ENCODE measurements around the gene ANKUB1. TPM values are rescaled to one million over a fixed set of nuclear protein-coding genes. Genes with fewer than 3 reads are reported as not detected.
A peak's percentile ranks its signal among the peaks of the same experiment; 100 is the strongest.
"Not testable (repeated sequence)": the region's sequence is repeated elsewhere in the genome, so short reads cannot be mapped to it uniquely, and the experiment has no call there.

Gene ANKUB1, protein sequence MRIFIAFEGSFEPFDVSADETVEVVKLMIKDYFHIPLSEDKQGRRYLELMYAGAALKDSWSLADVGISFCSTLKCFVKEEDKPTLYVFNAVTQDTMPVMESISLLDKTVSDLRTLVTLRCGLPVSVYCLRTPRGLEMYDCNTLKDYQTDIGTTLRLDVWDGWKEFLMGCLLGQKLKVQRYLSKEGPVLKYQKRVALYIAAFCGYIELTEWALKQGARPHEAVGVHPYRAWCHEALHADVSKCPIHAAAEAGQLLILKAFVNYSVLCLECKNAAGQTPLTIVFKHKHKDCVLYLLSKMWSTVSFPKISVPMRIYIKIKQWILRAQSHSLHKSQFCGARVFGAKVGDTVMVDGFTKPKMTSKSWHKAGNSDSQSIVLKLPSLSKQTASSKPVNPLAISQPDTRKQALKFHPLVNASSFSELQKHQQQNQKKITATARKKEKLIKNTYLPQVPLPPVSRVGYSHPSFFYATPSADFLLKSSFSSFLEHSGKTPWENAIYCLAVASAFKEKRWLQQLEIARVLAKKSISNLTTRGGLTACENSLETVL
- polyA plus RNA-seq (ENCODE audit: insufficient read length in 3 of 3): under 1 TPM in 1 of 3 donors, not detected in 2; 0.33 TPM
- long read RNA-seq, donor 1, partial matches to known transcripts: 55 of 86 reads
- long read RNA-seq, donor 1, other reads (novel, unspliced or antisense): 31 of 86 reads
- long read RNA-seq, donor 2: 0 reads
- long read RNA-seq, donor 3: 0 reads
- long read RNA-seq, donor 4, partial matches to known transcripts: 0 of 19 reads
- long read RNA-seq, donor 4, other reads (novel, unspliced or antisense): 19 of 19 reads
- long read RNA-seq, donor 5: 0 reads
- long read RNA-seq, donor 6: 0 reads
- long read RNA-seq, donor 7, partial matches to known transcripts: 389 of 412 reads
- long read RNA-seq, donor 7, other reads (novel, unspliced or antisense): 23 of 412 reads
- long read RNA-seq, donor 8, partial matches to known transcripts: 0 of 18 reads
- long read RNA-seq, donor 8, other reads (novel, unspliced or antisense): 18 of 18 reads
- long read RNA-seq, donor 9: 0 reads
- long read RNA-seq, donor 10: 0 reads
- long read RNA-seq, donor 11: 0 reads
- long read RNA-seq, donor 12, partial matches to known transcripts: 6 of 62 reads
- long read RNA-seq, donor 12, other reads (novel, unspliced or antisense): 56 of 62 reads
- long read RNA-seq, donor 13: 0 reads
- long read RNA-seq, donor 14: 0 reads
- long read RNA-seq, donor 15, partial matches to known transcripts: 112 of 118 reads
- long read RNA-seq, donor 15, other reads (novel, unspliced or antisense): 6 of 118 reads
- long read RNA-seq, donor 16, partial matches to known transcripts: 492 of 492 reads
- long read RNA-seq, donor 16, other reads (novel, unspliced or antisense): 0 of 492 reads

DNA sequence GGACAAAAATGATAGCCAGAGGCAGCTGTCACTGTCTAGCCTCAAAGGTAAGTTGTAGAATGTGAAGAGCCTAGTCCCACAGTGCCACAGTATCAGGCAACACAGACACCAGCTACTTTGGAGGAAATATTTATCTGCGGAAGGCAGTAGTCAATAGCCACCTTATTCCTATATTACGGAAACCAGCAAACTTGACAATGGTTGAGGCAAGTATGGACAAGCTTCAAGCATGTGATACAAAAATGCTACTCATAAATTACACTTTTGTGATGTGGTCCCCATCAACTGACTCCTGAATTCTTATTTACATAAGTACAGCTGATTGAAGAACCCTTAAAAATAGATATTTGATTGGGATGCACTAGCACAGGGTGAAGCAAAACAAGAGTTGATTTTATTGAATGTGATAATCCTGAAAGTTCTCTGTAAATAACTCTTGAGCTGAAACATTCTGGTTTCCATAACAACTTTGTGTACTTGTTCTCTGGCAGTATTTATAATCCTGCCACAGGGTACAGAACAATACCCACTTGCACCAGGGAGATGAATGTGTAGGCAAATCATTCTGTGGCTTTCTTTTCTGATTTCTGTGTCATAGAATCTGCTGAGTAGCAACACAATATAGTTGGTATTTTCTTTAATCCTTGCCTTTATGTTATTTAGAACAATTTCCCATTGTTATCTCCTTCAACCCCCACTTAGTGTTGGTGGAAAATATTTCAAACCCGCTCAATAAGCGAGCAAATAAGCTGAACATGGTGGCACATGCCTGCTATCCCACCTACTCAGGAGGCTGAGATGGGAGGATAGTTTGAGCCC, at the start of gene ANKUB1:
Gene ANKUB1 (minus strand): TSS at position 103 of the 819 bp plus-strand sequence. CDS start 188 bp downstream, outside the sequence.
- DNase-seq: no peak

DNA sequence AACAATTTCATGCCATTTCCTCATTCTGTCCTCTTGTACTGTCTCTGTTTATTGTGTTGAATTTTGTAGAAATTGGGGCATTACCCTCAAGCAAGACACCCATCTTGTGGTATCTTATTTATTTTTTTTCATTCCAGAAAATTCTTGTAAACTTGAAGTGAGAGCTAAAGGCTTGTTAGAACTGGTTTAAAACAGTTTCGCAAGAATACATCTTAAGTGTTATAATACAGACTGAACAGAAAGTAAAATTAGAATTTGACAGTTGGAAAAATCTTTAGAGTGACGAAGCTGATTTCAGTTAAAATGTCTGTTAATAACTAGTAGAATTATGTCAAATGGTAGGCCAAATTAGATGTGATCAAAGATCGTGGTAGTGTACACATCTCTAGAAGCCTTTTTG, 47.5 kb upstream of the ANKUB1 start:
- DNase-seq: no peak

DNA sequence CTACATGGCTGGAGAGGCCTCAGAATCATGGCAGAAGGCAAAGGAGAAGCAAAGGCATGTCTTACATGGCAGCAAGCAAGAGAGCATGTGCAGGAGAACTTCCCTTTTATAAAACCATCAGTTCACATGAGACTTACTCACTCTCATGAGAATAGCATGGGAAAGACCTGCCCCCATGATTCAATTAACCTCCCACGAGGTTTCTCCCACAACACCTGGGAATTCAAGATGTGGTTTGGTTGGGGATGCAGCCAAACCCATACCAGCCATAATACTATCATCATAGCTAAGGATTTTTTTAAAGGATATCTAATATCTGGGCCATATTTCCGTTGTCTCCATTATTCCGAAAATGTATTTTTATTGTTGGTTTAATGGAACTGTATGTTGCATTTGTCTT, 47.1 kb upstream of the ANKUB1 start:
- not testable (repeated sequence) for DNase-seq

DNA sequence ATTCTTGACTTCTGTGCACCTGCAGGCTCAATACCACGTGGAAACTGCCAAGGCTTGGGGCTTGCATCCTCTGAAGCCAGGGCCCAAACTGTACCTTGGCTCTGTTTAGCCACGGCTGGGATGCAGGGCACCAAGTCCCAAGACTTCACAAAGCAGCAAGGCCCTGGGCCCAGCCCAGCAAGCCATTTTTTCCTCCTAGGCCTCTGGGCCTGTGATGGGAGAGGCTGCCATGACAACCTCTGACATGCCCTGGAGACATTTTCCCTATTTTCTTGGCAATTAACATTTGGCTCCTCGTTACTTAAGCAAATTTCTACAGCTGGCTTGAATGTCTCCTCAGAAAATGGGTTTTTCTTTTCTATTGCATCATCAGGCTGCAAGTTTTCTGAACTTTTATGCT, 46.1 kb upstream of the ANKUB1 start:
- DNase-seq: not testable (repeated sequence)

DNA sequence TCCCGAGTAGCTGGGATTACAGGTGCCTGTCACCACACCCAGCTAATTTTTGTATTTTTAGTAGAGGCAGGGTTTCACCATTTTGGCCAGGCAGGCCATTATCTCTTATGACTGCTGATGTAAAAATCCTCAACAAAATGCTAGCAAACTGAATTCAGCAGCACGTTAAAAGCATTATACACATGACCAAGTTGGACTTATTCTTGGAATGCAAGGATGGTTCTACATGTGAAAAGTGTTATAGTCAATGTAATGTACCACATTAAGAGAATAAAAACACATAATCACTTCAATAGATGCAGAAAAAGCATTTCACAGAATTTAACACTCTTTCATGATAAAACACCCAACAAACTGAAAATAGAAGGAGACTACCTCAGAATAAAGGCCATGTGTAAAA, 40.9 kb upstream of the ANKUB1 start:
- DNase-seq: no peak

DNA sequence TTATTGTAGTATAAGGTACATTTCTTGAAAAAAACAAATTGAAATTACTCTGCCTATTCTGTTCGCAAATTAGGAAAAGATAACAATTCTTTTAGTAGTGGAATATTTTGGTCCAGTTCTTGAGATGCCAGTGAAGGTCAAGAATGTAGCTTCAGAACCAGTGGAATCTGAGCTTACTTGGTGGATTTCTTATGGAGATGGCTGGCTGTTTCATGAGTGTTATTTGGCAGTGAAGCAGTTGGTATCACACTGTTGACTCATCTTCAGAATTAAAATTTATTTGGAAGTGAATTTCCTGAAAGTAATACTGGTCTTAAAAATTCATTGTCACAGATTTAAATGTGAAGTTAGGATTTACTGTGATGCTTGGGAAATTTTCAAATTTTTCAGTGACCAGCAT, 39.7 kb upstream of the ANKUB1 start:
- no peak for DNase-seq

DNA sequence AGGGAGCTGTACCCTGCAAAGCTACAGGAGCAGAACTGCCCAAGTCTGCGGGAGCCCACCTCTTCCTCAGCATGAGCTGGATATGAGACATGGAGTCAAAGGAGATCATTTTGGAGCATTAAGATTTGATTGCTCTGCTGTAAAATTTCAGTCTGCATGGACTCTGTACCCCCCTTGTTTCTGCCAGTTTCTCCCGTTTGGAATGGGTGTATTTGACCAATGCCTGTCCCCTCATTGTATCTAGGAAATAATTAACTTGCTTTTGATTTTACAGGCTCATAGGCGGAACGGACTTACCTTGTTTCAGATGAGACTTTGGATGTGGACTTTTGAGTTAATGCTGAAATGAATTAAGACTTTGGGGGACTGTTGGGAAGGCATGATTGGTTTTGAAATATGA, 39.0 kb upstream of the ANKUB1 start:
- no peak for DNase-seq

DNA sequence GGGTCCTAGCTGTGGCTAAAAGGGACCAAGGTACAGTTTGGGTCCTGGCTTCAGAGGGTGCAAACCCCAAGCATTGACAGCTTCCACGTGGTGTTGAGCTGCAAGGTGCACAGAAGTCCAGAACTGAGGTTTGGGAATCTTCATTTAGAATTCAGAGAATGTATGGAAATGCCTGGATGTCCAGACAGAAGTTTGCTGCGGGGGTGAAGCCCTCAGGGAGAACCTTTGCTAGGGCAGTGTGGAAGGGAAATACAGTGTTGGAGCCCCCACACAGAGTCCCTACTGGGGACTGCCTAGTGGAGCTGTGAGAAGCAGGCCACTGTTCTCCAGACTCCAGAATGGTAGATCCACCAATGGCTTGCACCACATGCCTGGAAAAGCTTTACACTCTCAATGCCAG, 38.5 kb upstream of the ANKUB1 start:
- DNase-seq: no peak

DNA sequence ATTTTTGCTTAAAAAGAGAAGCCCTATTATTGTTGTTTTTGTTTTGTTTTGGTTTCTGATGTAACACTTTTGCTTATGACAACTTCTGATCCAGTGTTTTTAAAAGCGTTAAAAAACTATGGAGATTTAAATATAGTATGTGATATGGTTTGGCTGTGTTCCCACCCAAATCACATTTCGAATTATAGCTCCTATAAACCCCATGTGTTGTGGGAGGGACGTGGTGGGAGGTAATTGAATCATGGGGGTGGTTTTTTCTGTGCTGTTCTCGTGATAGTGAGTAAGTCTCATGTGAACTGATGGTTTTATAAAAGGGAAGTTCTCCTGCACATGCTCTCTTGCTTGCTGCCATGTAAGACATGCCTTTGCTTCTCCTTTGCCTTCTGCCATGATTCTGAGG, 37.3 kb upstream of the ANKUB1 start:
- DNase-seq: not testable (repeated sequence)

DNA sequence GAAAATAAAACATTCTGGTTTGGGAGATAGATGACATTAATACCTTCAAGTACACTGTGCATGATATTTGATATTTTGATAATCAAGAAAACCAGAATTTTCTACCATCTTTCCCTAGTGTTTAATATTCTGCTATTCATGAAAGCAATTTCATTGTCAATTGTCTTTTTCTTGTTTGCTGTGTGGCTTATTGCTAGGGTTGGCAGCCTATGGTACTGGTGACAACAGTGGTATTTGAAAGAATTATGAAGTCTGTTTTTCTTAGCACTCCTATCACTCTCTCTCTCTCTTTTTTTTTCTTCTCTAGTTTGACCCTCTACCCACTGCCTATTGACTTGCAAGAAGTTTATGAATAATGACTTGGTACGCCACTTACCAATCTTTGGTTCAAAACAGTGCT, 36.0 kb upstream of the ANKUB1 start:
- no peak for DNase-seq

DNA sequence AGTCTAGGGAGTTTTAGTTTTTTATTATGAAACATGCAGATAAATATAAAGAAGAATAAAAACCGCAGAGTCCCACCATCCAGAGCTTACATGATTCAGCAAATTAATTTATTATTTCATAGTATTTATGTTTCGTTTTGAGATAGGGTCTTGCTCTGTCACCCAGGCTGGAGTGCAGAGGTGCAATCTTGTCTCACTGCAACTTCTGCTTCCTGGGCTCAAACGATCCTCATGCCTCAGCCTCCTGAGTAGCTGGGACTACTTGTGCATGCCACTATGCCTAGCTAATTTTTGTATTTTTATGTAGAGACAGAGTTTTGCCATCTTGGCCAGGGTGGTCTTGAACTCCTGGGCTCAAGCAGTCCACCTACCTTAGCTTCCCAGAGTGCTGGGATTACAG, 34.3 kb upstream of the ANKUB1 start:
- no peak for DNase-seq

DNA sequence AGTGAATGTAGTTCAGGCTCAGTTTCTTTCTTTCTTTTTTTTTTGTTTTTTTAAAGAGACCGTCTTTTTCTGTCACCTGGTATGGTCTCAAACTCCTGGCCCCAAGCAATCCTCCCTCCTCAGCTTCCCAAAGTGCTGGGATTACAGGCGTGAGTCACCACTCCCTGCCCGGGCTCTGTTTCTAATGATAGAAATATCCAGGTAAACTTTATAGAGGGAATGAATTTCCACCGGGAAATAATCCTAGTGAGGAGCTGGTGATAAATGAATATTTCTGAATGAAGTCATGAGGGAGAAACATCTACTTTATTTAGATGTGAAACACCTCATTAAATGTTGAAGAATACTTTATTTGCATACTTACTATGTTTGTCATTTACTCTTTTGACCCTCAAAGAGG, 27.8 kb upstream of the ANKUB1 start:
- DNase-seq: no peak

DNA sequence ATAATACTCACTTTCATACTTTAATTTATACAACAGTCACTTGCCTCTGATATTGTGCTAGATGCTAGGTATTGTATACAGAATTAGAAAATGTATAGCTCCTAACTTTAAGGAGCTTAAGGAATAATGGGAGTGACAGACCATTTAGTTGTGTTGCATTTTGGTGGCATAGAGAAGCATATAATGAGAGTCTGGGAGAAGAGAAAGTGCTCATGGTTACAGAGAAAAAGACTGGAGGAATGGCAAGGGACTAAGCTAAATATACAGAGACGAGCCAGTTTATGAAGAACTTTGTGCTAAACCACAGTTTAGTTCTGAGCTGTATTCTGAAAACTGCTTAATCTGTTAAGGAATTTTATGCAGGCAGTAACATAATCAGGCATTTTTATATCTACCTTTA, 27.1 kb upstream of the ANKUB1 start:
- DNase-seq: no peak

DNA sequence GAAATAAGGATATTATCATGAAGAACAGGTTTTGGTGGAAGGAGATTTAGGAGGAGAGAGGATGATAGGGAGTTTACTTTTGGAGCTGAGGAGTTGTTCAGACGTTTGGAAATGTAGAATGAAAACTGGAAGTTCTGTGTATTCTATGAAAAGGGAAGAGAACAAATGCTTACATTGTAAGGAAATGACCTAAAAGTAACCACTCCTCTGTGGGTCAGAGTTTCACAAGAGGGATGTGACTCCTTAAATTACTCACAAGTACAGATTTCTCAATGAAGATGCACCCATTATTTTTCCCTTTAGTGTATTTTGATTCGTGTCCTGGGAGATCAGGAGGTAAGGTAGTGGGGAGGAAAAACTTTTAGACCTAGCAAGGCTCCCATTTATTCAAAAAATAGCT, 24.6 kb upstream of the ANKUB1 start:
- DNase-seq: no peak

DNA sequence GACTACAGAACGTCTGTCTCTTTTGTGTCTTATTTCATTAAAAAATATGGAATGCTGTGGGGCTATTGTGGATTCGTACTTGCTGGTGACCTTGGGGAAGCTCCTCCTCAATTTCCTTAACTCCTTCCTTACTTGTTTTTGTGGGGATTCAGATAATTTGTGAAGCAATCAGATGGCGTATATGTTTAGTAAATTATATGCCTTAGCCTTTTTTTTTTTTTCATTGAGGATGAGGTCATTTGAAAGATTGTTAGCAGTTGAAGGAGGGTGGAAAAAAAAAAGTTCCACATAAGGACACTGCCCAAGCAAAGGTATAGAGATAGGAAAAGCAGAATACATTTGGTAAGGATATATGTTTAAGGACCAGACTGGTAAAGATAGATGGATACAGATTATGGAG, 24.0 kb upstream of the ANKUB1 start:
- DNase-seq: no peak

DNA sequence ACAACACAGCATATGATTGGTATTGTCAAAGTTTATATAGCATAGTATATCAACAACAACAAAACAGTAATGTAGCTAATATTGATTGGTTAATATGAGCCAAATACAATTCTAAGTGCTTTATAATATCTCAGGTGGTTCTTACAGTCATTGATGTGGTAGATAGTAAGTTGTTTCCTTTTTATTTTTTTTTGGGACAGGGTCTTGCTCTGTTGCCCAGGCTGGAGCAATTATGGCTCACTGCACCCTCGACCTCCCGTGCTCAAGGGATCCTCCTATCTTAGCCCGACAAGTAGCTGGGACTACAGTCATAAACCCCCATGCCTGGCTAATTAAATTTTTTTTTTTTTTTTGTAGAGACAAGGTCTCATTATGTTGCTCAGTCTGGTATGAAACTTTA, 23.4 kb upstream of the ANKUB1 start:
- DNase-seq: no peak

DNA sequence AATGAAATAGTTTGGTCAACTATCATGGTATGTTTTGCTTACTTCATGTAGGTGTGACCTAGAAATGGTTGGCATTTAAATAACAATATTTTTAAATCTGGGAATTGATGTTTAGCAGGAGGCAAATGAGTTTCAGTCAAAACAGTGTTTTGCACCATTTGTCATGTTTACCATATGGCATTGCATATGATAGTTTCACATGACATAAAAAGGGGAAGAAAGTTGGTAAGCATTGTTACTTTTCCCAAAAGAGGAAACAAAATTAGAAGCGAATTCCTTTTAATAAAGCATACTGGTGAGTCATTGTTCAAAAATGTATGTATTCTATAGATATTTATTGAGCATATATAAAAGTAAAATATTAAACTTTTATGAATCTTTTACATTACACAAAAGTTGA, 23.0 kb upstream of the ANKUB1 start:
- no peak for DNase-seq

DNA sequence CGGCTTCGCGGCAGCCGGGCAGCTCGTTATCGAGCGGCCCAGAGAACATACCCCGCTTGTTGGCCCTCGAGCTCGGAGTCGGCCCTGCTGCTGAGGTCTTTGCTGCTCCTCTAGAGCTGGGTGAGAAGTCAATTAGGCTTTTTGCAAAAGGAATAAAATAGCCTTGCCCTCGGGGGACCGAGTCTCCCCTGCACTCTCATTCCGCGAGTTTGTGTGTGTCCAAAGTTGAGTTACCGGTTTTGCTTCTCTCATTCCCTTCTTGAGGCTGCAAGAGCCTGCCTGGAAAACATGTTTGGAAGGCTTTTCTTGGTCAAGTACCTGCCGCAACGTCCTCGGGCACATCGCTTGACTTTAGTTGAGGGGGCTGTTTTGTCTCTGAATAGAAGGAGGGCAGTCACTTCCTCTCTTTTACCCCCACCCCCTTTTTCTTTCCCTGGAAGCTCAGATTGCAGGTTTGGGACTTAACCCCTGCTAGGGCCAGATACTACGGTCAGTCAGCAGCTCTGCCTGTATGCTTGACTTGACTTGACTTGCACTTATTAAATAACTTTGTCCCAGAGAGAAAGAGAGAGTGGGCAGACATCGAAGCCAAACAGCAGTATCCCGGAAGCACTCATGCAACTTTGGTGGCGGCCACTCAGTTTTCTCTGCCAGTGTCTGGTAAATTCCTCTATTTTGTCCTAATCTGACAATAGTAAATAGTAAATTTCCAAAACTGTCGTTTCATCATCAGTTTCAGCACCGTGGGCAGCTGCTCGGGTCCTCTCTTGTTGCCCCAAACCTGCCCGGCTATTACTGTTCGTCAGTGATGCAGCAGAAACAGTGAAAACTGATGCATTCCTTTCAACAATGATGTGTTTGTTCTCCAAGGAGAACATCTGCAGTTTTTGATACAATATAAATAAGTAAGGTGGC, 21.3 kb upstream of the ANKUB1 start:
- DNase-seq: peak; percentile 57

DNA sequence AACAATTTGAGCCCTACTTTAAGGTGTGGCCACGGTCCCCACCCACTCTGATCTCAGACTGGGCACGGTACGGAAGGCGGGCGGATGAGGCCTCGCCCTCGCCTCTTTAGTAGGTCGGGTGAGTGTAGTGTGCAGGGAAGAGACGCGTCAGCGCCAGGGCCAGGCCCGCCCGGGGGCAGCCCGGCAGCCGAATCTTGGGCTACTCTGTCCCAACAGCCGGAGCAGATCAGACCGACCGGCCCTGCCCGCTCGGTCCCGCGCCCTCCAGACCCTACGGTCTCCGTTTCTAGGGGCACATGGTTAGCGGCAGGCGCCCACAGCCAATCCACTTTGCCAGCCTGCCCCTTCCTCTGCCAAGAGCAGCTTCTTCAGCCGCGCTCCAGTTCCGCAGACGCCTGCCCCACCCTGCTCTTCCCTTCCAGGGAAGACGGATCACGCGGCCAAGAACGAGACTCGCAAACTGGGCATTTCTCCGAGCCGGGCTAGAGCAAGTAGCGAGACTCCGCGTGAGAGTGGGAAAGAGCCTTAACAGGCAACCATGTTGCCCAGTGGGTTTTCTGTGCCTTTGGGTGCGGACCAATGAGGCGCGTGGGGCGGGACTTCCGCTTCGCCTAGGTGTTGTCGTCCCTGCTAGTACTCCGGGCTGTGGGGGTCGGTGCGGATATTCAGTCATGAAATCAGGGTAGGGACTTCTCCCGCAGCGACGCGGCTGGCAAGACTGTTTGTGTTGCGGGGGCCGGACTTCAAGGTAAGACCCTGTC, 20.4 kb upstream of the ANKUB1 start, which contains the start of gene RNF13:
Gene RNF13 (plus strand): TSS at position 610 of the 761 bp plus-strand sequence. CDS start 32,812 bp downstream, outside the sequence.
- peak; percentile 94 for DNase-seq
